TTC549 (cell line): ENCODE results near the gene TUBGCP6.
"Not testable (repeated sequence)": the region's sequence is repeated elsewhere in the genome, so short reads cannot be mapped to it uniquely, and the experiment has no call there.

Experiments
- FAIRE-seq: peaks from 2 replicates; lab custom pipeline; 2012; peaks lifted over from hg19 to GRCh38; lab: Jason Lieb, UNC

Gene TUBGCP6

GRCh38 chr22:50178871-50179869 lies 65.7 kb downstream of the TUBGCP6 start:
- no peak for FAIRE-seq

- no peak for FAIRE-seq
Measured at GRCh38 chr22:50178471-50178864, 66.4 kb downstream of the TUBGCP6 start.

GRCh38 chr22:50177537-50178470 lies 67.0 kb downstream of the TUBGCP6 start:
- no peak for FAIRE-seq

GRCh38 chr22:50176850-50177536 lies 67.8 kb downstream of the TUBGCP6 start:
- FAIRE-seq: no peak

- FAIRE-seq: no peak
Measured at GRCh38 chr22:50175921-50176849, 68.6 kb downstream of the TUBGCP6 start.

GRCh38 chr22:50175191-50175461 lies 69.7 kb downstream of the TUBGCP6 start:
- FAIRE-seq: no peak

GRCh38 chr22:50174382-50175190 lies 70.2 kb downstream of the TUBGCP6 start:
- FAIRE-seq: no peak

- FAIRE-seq: no peak
Measured at GRCh38 chr22:50173983-50174355, 70.9 kb downstream of the TUBGCP6 start.

- FAIRE-seq: no peak
Measured at GRCh38 chr22:50173311-50173982, 71.4 kb downstream of the TUBGCP6 start.

- no peak for FAIRE-seq
Measured at GRCh38 chr22:50171965-50172421, 72.8 kb downstream of the TUBGCP6 start.

GRCh38 chr22:50171319-50171964 lies 73.4 kb downstream of the TUBGCP6 start:
- FAIRE-seq: no peak

GRCh38 chr22:50170453-50171318 lies 74.1 kb downstream of the TUBGCP6 start, which contains the start of gene PANX2:
Gene PANX2 (plus strand): TSS chr22:50170731. CDS start chr22:50170731, 0 bp downstream.
- no peak for FAIRE-seq

GRCh38 chr22:50169774-50170341 lies 75.0 kb downstream of the TUBGCP6 start:
- FAIRE-seq: no peak

GRCh38 chr22:50169181-50169759 lies 75.6 kb downstream of the TUBGCP6 start:
- FAIRE-seq: no peak

GRCh38 chr22:50168490-50169180 lies 76.2 kb downstream of the TUBGCP6 start:
- not testable (repeated sequence) for FAIRE-seq

- FAIRE-seq: no peak
Measured at GRCh38 chr22:50167689-50168489, 76.9 kb downstream of the TUBGCP6 start.
